ENCODE measurements around the gene C1GALT1C1. TPM values are rescaled to one million over a fixed set of nuclear protein-coding genes. Genes with fewer than 3 reads are reported as not detected.
A peak's percentile ranks its signal among the peaks of the same experiment; 100 is the strongest.
"Not testable (repeated sequence)": the region's sequence is repeated elsewhere in the genome, so short reads cannot be mapped to it uniquely, and the experiment has no call there.

Gene C1GALT1C1
- 48.9 and 52.6 TPM in 2 replicates for total RNA-seq (2012; rRNA removed)

- no peaks in the 10 kb centered on the region for H3K36me3 ChIP-seq (ENCODE audit: insufficient read depth, low read length)
- peak within 1 kb of the TSS; percentile 83 for H3K9ac ChIP-seq (ENCODE audit: low read depth, low read length)
- H3K4me3 ChIP-seq (ENCODE audit: low read length), result peak within 1 kb of the TSS; percentile 73
- peaks cover 7% of the 10 kb centered on the region for H3K4me1 ChIP-seq (ENCODE audit: control insufficient read depth, insufficient read depth, low read length)
- H3K4me2 ChIP-seq (ENCODE audit: low read length), result peak within 1 kb of the TSS; percentile 87
- no peaks in the 10 kb centered on the region for H3K27me3 ChIP-seq (ENCODE audit: control insufficient read depth, insufficient read depth, low read length)
- H3K9me3 ChIP-seq (replicated peaks; ENCODE audit: low read length), result no peaks in the 10 kb centered on the region
Measured at GRCh38 chrX:120629667-120630537, at the start of gene C1GALT1C1. Gene C1GALT1C1, minus strand, starts transcription at chrX:120630054. Its CDS starts 2,888 bp downstream, at chrX:120627166.

GRCh38 chrX:120677004-120677652 is 47.3 kb upstream of the C1GALT1C1 start:
- no peak overlapping the region for H3K4me3 ChIP-seq (ENCODE audit: low read length)
- H3K9ac ChIP-seq (ENCODE audit: low read depth, low read length), result no peak overlapping the region
- no peaks in the 10 kb centered on the region for H3K27me3 ChIP-seq (ENCODE audit: control insufficient read depth, insufficient read depth, low read length)
- H3K4me1 ChIP-seq (ENCODE audit: control insufficient read depth, insufficient read depth, low read length), result peaks cover 13% of the 10 kb centered on the region
- H3K9me3 ChIP-seq (replicated peaks; ENCODE audit: low read length), result no peaks in the 10 kb centered on the region
- H3K4me2 ChIP-seq (ENCODE audit: low read length), result no peak overlapping the region
- H3K36me3 ChIP-seq (ENCODE audit: insufficient read depth, low read length), result no peaks in the 10 kb centered on the region

- Histone ChIP-seq H3K36me3 (ENCODE audit: insufficient read depth, low read length) (no peaks in the 10 kb centered on the region), H3K9me3 (replicated peaks; ENCODE audit: low read length) (no peaks in the 10 kb centered on the region), H3K4me3 (ENCODE audit: low read length) (no peak overlapping the region), H3K9ac (ENCODE audit: low read depth, low read length) (peak overlapping the region; percentile 69), H3K4me2 (ENCODE audit: low read length) (no peak overlapping the region), H3K27me3 (ENCODE audit: control insufficient read depth, insufficient read depth, low read length) (no peaks in the 10 kb centered on the region), H3K4me1 (ENCODE audit: control insufficient read depth, insufficient read depth, low read length) (peaks cover 27% of the 10 kb centered on the region)
Measured at GRCh38 chrX:120672841-120673530, 43.1 kb upstream of the C1GALT1C1 start.

GRCh38 chrX:120672389-120672788 is 42.5 kb upstream of the C1GALT1C1 start:
- H3K9ac ChIP-seq (ENCODE audit: low read depth, low read length), result peak overlapping the region; percentile 80
- H3K4me1 ChIP-seq (ENCODE audit: control insufficient read depth, insufficient read depth, low read length), result peaks cover 27% of the 10 kb centered on the region
- peak overlapping the region; percentile 16 for H3K4me2 ChIP-seq (ENCODE audit: low read length)
- no peaks in the 10 kb centered on the region for H3K36me3 ChIP-seq (ENCODE audit: insufficient read depth, low read length)
- no peaks in the 10 kb centered on the region for H3K27me3 ChIP-seq (ENCODE audit: control insufficient read depth, insufficient read depth, low read length)
- H3K9me3 ChIP-seq (replicated peaks; ENCODE audit: low read length), result no peaks in the 10 kb centered on the region
- no peak overlapping the region for H3K4me3 ChIP-seq (ENCODE audit: low read length)

GRCh38 chrX:120671963-120672362 is 42.1 kb upstream of the C1GALT1C1 start:
- H3K9ac ChIP-seq (ENCODE audit: low read depth, low read length), result peak overlapping the region; percentile 80
- no peaks in the 10 kb centered on the region for H3K36me3 ChIP-seq (ENCODE audit: insufficient read depth, low read length)
- peaks cover 27% of the 10 kb centered on the region for H3K4me1 ChIP-seq (ENCODE audit: control insufficient read depth, insufficient read depth, low read length)

GRCh38 chrX:120668357-120668756 is 38.5 kb upstream of the C1GALT1C1 start:
- Histone ChIP-seq H3K9me3 (replicated peaks; ENCODE audit: low read length) (no peaks in the 10 kb centered on the region), H3K4me3 (ENCODE audit: low read length) (no peak overlapping the region), H3K27me3 (ENCODE audit: control insufficient read depth, insufficient read depth, low read length) (no peaks in the 10 kb centered on the region), H3K4me1 (ENCODE audit: control insufficient read depth, insufficient read depth, low read length) (peaks cover 24% of the 10 kb centered on the region), H3K9ac (ENCODE audit: low read depth, low read length) (no peak overlapping the region), H3K4me2 (ENCODE audit: low read length) (no peak overlapping the region), H3K36me3 (ENCODE audit: insufficient read depth, low read length) (no peaks in the 10 kb centered on the region)

More at GRCh38 chrX:120671963-120672362, 42.1 kb upstream of the C1GALT1C1 start:
- H3K4me2 ChIP-seq (ENCODE audit: low read length), result peak overlapping the region; percentile 16
- H3K9me3 ChIP-seq (replicated peaks; ENCODE audit: low read length), result no peaks in the 10 kb centered on the region
- H3K27me3 ChIP-seq (ENCODE audit: control insufficient read depth, insufficient read depth, low read length), result no peaks in the 10 kb centered on the region
- H3K4me3 ChIP-seq (ENCODE audit: low read length), result no peak overlapping the region

GRCh38 chrX:120664535-120664934 is 34.7 kb upstream of the C1GALT1C1 start:
- H3K9me3 ChIP-seq (replicated peaks; ENCODE audit: low read length); H3K4me3 ChIP-seq (ENCODE audit: low read length); H3K9ac ChIP-seq (ENCODE audit: low read depth, low read length): not testable (repeated sequence)

GRCh38 chrX:120664081-120664480 is 34.2 kb upstream of the C1GALT1C1 start:
- no peaks in the 10 kb centered on the region for H3K27me3 ChIP-seq (ENCODE audit: control insufficient read depth, insufficient read depth, low read length)
- peaks cover 7% of the 10 kb centered on the region for H3K4me1 ChIP-seq (ENCODE audit: control insufficient read depth, insufficient read depth, low read length)
- no peak overlapping the region for H3K4me3 ChIP-seq (ENCODE audit: low read length)
- H3K9me3 ChIP-seq (replicated peaks; ENCODE audit: low read length), result no peaks in the 10 kb centered on the region
- no peak overlapping the region for H3K9ac ChIP-seq (ENCODE audit: low read depth, low read length)
- no peak overlapping the region for H3K4me2 ChIP-seq (ENCODE audit: low read length)
- no peaks in the 10 kb centered on the region for H3K36me3 ChIP-seq (ENCODE audit: insufficient read depth, low read length)

More at GRCh38 chrX:120664535-120664934, 34.7 kb upstream of the C1GALT1C1 start:
- not testable (repeated sequence) for H3K27me3 ChIP-seq (ENCODE audit: control insufficient read depth, insufficient read depth, low read length); H3K4me2 ChIP-seq (ENCODE audit: low read length); H3K36me3 ChIP-seq (ENCODE audit: insufficient read depth, low read length); H3K4me1 ChIP-seq (ENCODE audit: control insufficient read depth, insufficient read depth, low read length)

- H3K4me1 ChIP-seq (ENCODE audit: control insufficient read depth, insufficient read depth, low read length), result peaks cover 7% of the 10 kb centered on the region
- H3K27me3 ChIP-seq (ENCODE audit: control insufficient read depth, insufficient read depth, low read length), result no peaks in the 10 kb centered on the region
- H3K4me3 ChIP-seq (ENCODE audit: low read length), result no peak overlapping the region
- H3K4me2 ChIP-seq (ENCODE audit: low read length), result no peak overlapping the region
- no peak overlapping the region for H3K9ac ChIP-seq (ENCODE audit: low read depth, low read length)
- no peaks in the 10 kb centered on the region for H3K36me3 ChIP-seq (ENCODE audit: insufficient read depth, low read length)
- H3K9me3 ChIP-seq (replicated peaks; ENCODE audit: low read length), result no peaks in the 10 kb centered on the region
Measured at GRCh38 chrX:120662662-120663061, 32.8 kb upstream of the C1GALT1C1 start.

GRCh38 chrX:120660637-120661036 is 30.8 kb upstream of the C1GALT1C1 start:
- Histone ChIP-seq H3K9ac (ENCODE audit: low read depth, low read length) (no peak overlapping the region), H3K4me1 (ENCODE audit: control insufficient read depth, insufficient read depth, low read length) (peaks cover 7% of the 10 kb centered on the region), H3K4me3 (ENCODE audit: low read length) (no peak overlapping the region), H3K36me3 (ENCODE audit: insufficient read depth, low read length) (no peaks in the 10 kb centered on the region), H3K4me2 (ENCODE audit: low read length) (peak overlapping the region; percentile 12), H3K9me3 (replicated peaks; ENCODE audit: low read length) (no peaks in the 10 kb centered on the region), H3K27me3 (ENCODE audit: control insufficient read depth, insufficient read depth, low read length) (no peaks in the 10 kb centered on the region)

GRCh38 chrX:120653000-120653399 is 23.1 kb upstream of the C1GALT1C1 start:
- H3K4me2 ChIP-seq (ENCODE audit: low read length), result no peak overlapping the region
- H3K4me1 ChIP-seq (ENCODE audit: control insufficient read depth, insufficient read depth, low read length), result peaks cover 16% of the 10 kb centered on the region
- H3K4me3 ChIP-seq (ENCODE audit: low read length), result no peak overlapping the region
- H3K36me3 ChIP-seq (ENCODE audit: insufficient read depth, low read length), result no peaks in the 10 kb centered on the region
- no peaks in the 10 kb centered on the region for H3K27me3 ChIP-seq (ENCODE audit: control insufficient read depth, insufficient read depth, low read length)
- no peak overlapping the region for H3K9ac ChIP-seq (ENCODE audit: low read depth, low read length)
- H3K9me3 ChIP-seq (replicated peaks; ENCODE audit: low read length), result no peaks in the 10 kb centered on the region
